ENCODE measurements around the gene HOMER1.
A peak's percentile ranks its signal among the peaks of the same experiment; 100 is the strongest.
"Not testable (repeated sequence)": the region's sequence is repeated elsewhere in the genome, so short reads cannot be mapped to it uniquely, and the experiment has no call there.

Gene HOMER1

GRCh38 chr5:79516331-79516730 lies 2.4 kb upstream of the HOMER1 start:
- not testable (repeated sequence) for DNase-seq

DNA sequence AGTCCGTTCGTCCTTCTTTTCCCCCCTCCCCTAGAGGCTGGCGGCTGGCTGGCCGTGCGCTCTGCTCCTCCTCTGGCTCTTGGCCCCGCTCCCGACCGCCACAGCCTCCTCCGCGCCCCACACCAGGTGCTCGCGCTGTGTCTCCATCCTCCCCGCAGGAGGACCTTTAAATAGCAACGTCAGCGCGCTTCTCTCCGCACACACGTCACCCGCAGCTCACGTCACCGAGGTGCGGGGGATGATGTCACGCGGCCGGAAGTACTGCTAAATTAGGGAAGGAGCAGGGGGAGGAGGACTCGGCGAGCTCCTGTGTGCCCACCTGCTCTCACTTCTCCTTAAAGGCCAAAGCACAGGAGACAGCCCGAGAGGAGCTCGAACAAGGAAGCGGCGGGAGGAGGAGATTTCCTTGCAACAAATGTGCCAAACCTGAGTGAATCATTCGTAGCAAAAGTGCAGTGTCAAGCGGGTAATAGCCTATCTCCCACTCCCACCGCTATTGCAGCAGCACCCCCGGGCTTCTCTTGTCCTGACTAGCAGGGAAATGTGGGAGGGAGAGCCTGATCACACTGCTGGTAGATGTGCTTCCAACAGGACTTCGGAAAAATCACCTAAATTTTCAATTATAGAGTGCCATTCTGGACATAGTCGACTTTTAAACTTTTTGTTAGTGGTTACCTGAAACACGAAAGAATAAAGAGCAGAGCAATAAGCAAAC lies 614 bp upstream of the HOMER1 start:
- peak; percentile 59 for DNase-seq

DNA sequence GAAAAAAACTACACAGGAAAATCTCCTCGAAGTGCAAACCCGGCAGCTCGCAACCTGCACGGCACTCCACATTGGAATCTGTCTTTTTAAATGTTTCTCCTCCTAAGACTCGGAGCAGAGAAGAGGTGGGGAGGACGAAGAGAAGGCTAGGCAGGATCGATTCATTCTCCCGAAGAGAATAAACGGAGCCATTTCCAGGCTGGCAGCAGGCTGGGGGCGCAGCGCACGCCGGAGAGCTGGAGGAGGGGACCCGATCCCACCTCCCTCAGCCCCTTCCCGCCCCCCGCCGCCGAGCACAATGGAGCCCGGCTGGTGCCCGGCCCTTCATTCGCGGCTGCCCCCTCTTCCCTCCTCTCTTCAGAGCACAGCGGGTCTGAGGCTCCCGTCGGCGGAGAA lies 628 bp downstream of the HOMER1 start:
- no peak for DNase-seq

DNA sequence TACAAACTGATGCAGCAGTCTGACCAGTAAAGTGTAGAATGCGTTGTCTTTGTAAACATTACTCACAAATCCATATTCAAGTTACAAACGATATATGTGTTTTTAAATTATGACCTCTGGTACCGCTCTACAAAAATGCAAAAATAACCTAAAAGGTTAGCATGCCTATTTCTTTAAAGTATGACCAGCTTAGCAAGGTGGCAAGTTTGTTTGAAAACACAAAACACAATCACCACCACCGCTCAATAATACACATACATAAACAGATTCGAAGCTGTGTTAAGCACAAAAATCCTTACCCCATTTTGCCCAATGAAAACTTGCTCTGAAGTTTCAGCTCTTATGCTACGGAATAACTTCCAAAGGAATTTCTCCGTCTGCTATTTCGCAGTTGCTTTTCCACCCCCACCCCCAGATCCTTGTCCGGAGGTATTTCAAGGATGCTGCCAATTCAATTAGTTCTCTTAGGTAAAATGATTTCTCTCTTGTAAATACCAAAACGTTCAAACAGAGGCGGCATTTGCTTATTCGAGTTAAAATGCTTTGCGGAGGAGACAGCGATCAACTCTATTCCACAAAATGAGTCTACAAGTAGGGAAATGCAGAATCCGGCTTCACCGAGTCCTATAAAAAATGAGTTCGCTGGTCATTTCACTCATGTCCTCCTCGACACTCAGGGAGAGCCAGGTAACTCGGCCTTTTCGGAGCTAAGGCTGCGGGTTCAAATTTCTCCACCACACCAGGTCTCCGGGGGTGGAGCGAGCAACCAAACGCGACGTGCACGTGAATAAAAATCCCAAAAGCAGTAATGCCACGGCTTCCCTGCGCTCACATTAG lies 1.2 kb downstream of the HOMER1 start:
- no peak for DNase-seq

DNA sequence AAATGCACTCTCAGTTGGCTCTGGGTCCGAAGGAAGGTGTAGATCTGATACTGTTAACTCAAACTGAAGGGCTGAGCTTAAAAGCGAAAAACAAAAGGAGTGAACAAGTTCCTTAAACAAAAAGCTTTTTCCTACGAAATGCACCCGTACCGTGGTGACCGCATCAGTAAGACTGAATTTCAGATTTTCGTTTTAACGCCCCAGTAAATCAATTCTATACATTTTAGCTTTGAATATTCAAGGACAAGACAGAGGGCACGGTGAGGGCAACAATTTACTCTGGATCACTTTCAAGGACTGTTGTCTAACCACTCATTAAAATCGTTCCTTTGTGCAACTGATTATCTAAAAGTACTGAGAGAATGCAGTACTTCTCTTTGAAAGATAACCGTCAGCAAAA lies 1.9 kb downstream of the HOMER1 start:
- no peak for DNase-seq

DNA sequence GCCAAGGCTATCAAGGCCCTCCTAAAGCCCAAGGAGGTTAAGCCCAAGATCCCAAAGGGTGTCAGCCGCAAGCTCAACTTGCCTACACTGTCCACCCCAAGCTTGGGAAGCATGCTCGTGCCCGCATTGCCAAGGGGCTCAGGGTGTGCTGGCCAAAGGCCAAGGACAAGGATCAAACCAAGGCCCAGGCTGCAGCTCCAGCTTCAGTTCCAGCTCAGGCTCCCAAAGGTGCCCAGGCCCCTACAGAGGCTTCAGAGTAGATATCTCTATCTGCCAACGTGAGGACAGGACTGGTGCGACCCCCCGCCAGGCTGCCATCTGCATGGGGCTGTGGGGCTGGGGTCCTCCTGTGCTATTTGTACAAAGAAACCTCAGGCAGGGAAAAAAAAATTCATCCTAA lies 3.3 kb downstream of the HOMER1 start:
- DNase-seq = no peak

DNA sequence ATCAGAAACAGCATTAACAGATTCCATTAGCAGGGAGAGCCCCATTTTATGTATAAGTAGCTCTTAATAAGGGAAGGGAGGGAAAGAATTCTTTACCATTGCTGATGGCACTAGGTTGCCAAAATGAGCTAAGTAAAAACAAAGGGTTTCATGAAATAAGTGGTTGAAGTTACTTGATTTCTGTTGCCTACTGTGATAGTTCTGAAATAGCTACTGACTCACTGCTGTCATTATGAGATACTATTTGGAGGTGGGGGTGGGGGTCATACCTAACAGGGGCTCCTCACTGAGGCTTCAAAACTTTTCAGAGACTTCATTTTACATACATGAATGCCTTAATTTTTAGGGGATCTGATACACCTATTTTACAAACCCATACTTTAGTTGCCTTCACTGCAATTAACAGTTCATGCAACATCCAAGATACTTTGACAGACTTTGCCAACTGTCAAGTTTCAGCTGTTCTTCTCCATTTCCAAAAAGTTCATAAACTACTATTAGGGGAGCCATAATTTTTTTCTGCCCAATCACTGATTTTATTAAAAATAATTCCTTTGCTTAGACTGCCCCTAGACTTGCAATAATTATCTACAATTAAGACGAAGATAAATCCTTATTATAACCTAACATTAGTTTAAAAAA lies 4.6 kb downstream of the HOMER1 start:
- DNase-seq = no peak

DNA sequence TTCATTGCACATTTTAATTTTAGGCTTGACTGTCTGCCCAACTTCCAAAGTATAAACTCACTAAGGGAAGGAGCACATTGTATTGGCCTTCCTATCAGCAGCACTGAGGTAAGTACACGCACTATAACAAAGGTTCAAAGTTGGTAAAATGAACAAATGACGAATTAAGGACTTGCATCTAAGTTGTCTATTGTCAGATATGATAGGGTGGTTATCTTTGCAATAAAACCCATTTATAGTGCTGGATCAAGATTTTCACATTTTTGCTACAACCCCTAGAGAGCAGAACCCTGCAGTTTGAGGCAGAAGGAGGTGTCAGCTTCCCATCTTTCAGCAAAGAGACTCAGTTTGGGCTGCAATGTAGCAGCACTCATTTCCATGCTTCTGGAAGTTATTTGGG lies 5.1 kb downstream of the HOMER1 start:
- no peak for DNase-seq

GRCh38 chr5:79508354-79508753 lies 5.6 kb downstream of the HOMER1 start:
- no peak for DNase-seq

DNA sequence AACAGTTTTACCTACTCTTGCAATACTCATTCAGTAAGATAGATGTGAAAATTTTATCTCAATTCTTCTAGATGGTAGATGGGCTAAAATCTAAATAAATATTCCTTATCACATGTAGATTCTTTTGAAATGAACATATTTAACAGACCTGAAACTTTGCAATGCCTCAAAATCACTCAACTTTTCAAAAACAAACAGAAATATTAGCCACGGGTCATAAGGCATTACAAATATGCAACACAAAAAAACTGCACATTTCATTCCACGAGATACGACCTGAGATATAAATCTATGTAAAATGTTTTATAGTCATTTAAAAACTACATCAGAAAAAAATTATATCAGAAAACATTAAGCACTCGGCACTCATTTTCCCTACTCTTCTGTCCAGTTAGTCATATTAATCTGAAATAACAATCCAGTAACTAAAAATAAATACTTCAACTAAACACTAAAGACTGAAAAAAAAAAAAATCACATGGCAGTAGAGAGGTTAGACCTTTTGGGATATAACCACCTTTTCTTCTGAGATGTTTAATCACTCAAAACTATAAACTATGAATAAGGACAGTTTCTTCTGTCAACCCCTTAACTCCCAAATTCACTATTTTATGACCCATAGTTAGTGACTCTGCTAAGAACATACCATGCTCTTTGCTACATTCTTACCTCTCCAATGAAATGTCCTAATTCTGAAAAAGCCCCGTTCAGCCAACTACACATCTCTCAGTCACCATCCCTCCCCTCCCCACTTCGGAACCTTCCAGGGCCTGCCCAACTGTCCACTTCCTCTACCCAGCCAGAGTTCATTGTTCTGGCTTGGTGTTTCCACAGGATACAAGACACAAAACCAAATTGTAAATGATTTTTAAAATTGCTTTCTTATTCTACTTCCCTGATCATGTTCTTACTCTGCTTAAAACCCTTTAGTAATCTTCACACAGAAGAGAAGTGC lies 6.4 kb downstream of the HOMER1 start:
- no peak for DNase-seq

DNA sequence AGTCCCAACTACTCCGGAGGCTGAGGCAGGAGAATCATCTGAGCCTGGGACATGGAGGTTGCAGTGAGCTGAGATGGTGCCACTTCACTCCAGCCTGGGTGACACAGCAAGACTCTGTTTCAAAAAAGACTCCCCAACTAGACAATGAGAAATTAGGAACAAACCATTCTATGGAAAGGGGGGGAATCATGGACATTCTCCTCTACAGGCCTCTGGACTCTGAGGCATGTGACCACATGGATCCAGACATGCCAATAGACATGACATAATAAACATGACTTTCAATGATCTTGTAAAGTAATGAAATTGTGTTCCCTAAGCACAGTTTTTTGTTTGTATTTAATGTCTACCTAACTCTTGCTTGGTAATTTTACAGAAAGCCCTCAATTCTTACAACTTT lies 8.8 kb downstream of the HOMER1 start:
- DNase-seq = no peak

GRCh38 chr5:79503794-79504495 lies 10.0 kb downstream of the HOMER1 start:
- no peak for DNase-seq

- DNase-seq = no peak
Measured at GRCh38 chr5:79499640-79500273, 14.2 kb downstream of the HOMER1 start.

GRCh38 chr5:79495311-79495710 lies 18.6 kb downstream of the HOMER1 start:
- DNase-seq = no peak

DNA sequence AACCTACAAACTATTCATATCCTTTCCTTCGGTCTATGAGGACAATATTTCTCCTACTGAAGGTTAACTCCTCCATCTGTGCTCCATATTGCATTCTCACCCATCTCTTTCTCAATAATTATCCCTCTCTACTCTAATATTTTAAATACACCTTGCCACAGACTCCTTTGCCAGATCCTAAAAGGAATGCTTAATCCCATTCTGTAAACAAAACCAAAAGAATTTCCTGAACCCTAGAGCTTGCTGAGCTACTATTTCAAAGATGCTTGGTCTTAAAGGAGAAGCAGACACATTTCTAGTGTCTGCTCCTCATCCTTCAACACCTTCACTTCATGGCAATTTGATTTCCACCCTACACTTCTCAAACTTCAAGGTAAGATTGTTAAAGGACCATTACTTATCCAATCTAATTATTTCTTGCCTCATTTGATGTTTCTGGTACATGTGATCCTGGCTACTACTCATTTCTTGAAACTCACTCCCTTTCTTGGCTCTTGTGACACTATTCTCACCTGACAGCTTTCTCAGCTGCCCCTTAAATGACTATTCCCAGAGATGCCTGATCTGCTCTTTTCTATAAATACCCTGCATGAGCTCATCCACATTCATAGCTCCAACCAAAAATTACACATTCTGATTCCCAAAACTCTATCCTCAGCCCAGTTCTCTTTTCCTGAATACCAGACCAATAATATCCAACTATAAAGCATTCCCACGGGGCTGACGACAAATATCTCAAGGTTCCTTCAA lies 20.2 kb downstream of the HOMER1 start:
- no peak for DNase-seq

GRCh38 chr5:79491690-79492317 lies 22.1 kb downstream of the HOMER1 start:
- no peak for DNase-seq

- DNase-seq = no peak
Measured at GRCh38 chr5:79490323-79490936, 23.5 kb downstream of the HOMER1 start.

DNA sequence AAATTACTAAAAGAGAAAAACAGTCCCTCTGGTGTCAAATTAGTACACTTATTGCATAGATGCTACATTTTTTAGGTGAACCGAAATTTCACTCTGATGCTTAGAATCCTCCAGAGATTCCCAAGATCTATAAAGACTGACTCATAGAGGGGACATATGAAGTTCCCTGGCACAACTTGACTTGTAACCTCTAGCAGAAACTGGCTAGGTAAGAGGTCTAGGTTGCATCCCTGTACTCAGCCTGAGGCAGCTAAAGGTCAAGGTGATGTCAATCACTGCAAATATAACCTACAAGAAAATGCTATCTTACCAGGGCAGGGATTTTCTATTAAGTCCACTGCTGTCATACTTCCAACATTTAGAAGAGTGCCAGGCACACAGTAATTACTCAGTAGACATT lies 24.2 kb downstream of the HOMER1 start:
- no peak for DNase-seq

- DNase-seq = no peak
Measured at GRCh38 chr5:79488775-79489174, 25.2 kb downstream of the HOMER1 start.

DNA sequence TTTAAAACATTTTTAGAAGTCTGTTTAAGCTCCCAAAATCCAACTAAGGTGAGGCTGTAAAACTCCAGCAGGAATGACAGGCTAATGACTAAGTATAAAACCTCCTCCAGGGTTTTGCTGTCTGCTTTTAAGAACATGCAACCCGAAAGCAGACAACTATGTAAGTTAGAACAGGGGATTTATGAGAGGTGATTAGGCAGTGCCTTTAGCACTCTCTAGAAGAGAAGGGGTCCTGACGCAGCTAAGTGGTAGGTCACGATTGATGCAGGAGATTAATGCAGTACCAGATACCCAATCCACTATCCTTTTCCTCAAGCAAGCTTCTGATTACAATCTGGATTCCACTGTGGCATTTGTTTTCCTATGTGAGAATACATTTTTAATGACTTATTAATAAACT lies 25.9 kb downstream of the HOMER1 start:
- no peak for DNase-seq
